ENCODE results near the gene SLC39A1.

Gene SLC39A1

GRCh38 chr1:153928791-153929341, 34.5 kb downstream of the SLC39A1 start:
- no peak overlapping the region for H3K9ac ChIP-seq (ENCODE audit: low read depth, low read length)
- peaks cover 8% of the 10 kb centered on the region; the same call in 1 of the 2 replicates for H3K79me2 ChIP-seq (ENCODE audit: insufficient read depth, low read length)
- ATAC-seq (ENCODE audit: insufficient read depth, low read depth): no peak; the same call in 2 of the 3 replicates
- no peak for DNase-seq
- H3K4me3 ChIP-seq (ENCODE audit: low read depth in 1 of 2, low read length in 2 of 2): no peak overlapping the region
- H3K4me1 ChIP-seq (ENCODE audit: insufficient read depth, low read length): peaks cover 8% of the 10 kb centered on the region
- H2AFZ ChIP-seq (ENCODE audit: low read depth, low read length): no peak overlapping the region
- H3K36me3 ChIP-seq (ENCODE audit: insufficient read depth, low read length): peaks cover 36% of the 10 kb centered on the region
- no peaks in the 10 kb centered on the region for H3K27me3 ChIP-seq (ENCODE audit: insufficient read depth, low read length, poor library complexity)
- H3K27ac ChIP-seq (ENCODE audit: low read length): no peak overlapping the region
- TF ChIP-seq, protein P1, sequence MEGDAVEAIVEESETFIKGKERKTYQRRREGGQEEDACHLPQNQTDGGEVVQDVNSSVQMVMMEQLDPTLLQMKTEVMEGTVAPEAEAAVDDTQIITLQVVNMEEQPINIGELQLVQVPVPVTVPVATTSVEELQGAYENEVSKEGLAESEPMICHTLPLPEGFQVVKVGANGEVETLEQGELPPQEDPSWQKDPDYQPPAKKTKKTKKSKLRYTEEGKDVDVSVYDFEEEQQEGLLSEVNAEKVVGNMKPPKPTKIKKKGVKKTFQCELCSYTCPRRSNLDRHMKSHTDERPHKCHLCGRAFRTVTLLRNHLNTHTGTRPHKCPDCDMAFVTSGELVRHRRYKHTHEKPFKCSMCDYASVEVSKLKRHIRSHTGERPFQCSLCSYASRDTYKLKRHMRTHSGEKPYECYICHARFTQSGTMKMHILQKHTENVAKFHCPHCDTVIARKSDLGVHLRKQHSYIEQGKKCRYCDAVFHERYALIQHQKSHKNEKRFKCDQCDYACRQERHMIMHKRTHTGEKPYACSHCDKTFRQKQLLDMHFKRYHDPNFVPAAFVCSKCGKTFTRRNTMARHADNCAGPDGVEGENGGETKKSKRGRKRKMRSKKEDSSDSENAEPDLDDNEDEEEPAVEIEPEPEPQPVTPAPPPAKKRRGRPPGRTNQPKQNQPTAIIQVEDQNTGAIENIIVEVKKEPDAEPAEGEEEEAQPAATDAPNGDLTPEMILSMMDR (IDR thresholded peaks at IDR 0.05; ENCODE audit: borderline replicate concordance, extremely low read depth, low read length, poor library complexity, severe bottlenecking): no peak
- no peak for TF ChIP-seq EZH2 (IDR thresholded peaks at IDR 0.05; ENCODE audit: borderline replicate concordance, low read depth, low read length, severe bottlenecking)
- no peak overlapping the region for H3K4me2 ChIP-seq (ENCODE audit: insufficient read depth, low read length)
- no peaks in the 10 kb centered on the region for H3K9me3 ChIP-seq (ENCODE audit: insufficient read depth, low read length, severe bottlenecking)
- H4K20me1 ChIP-seq (ENCODE audit: insufficient read depth, low read length): no peaks in the 10 kb centered on the region

GRCh38 chr1:153928245-153928644, 35.1 kb downstream of the SLC39A1 start:
- Histone ChIP-seq H3K4me3 (ENCODE audit: low read depth in 1 of 2, low read length in 2 of 2) (no peak overlapping the region), H3K9ac (ENCODE audit: low read depth, low read length) (no peak overlapping the region), H3K36me3 (ENCODE audit: insufficient read depth, low read length) (peaks cover 30% of the 10 kb centered on the region), H3K27ac (ENCODE audit: low read length) (no peak overlapping the region), H2AFZ (ENCODE audit: low read depth, low read length) (no peak overlapping the region), H3K27me3 (ENCODE audit: insufficient read depth, low read length, poor library complexity) (no peaks in the 10 kb centered on the region), H3K9me3 (ENCODE audit: insufficient read depth, low read length, severe bottlenecking) (no peaks in the 10 kb centered on the region), H3K4me1 (ENCODE audit: insufficient read depth, low read length) (peaks cover 11% of the 10 kb centered on the region), H3K79me2 (ENCODE audit: insufficient read depth, low read length) (peaks cover 14% of the 10 kb centered on the region), H4K20me1 (ENCODE audit: insufficient read depth, low read length) (no peaks in the 10 kb centered on the region), H3K4me2 (ENCODE audit: insufficient read depth, low read length) (no peak overlapping the region)
- TF ChIP-seq, protein P1 (IDR thresholded peaks at IDR 0.05; ENCODE audit: borderline replicate concordance, extremely low read depth, low read length, poor library complexity, severe bottlenecking): no peak
- TF ChIP-seq EZH2 (IDR thresholded peaks at IDR 0.05; ENCODE audit: borderline replicate concordance, low read depth, low read length, severe bottlenecking): no peak
- ATAC-seq (ENCODE audit: insufficient read depth, low read depth) (no peak), DNase-seq (no peak)

GRCh38 chr1:153926405-153926804, 36.9 kb downstream of the SLC39A1 start:
- peaks cover 26% of the 10 kb centered on the region for H3K79me2 ChIP-seq (ENCODE audit: insufficient read depth, low read length)
- no peaks in the 10 kb centered on the region for H3K27me3 ChIP-seq (ENCODE audit: insufficient read depth, low read length, poor library complexity)
- DNase-seq (no peak), ATAC-seq (ENCODE audit: insufficient read depth, low read depth) (no peak)
- no peaks in the 10 kb centered on the region for H3K9me3 ChIP-seq (ENCODE audit: insufficient read depth, low read length, severe bottlenecking)
- peaks cover 7% of the 10 kb centered on the region for H4K20me1 ChIP-seq (ENCODE audit: insufficient read depth, low read length)
- peaks cover 16% of the 10 kb centered on the region for H3K36me3 ChIP-seq (ENCODE audit: insufficient read depth, low read length)
- no peak overlapping the region for H2AFZ ChIP-seq (ENCODE audit: low read depth, low read length)
- H3K9ac ChIP-seq (ENCODE audit: low read depth, low read length): no peak overlapping the region
- H3K4me1 ChIP-seq (ENCODE audit: insufficient read depth, low read length): peaks cover 17% of the 10 kb centered on the region
- TF ChIP-seq EZH2 (IDR thresholded peaks at IDR 0.05; ENCODE audit: borderline replicate concordance, low read depth, low read length, severe bottlenecking): no peak
- TF ChIP-seq, protein P1 (IDR thresholded peaks at IDR 0.05; ENCODE audit: borderline replicate concordance, extremely low read depth, low read length, poor library complexity, severe bottlenecking): no peak
- H3K4me3 ChIP-seq (ENCODE audit: low read depth in 1 of 2, low read length in 2 of 2): no peak overlapping the region
- H3K4me2 ChIP-seq (ENCODE audit: insufficient read depth, low read length): no peak overlapping the region
- H3K27ac ChIP-seq (ENCODE audit: low read length): no peak overlapping the region
